Caki2 (cell line): ENCODE results near the gene TMEM59. TPM values are rescaled to one million over a fixed set of nuclear protein-coding genes. Genes with fewer than 3 reads are reported as not detected.
A peak's percentile ranks its signal among the peaks of the same experiment; 100 is the strongest.
"Not testable (repeated sequence)": the region's sequence is repeated elsewhere in the genome, so short reads cannot be mapped to it uniquely, and the experiment has no call there.

ENCODE experiments used
- DNase-seq: peaks from one replicate; pipeline ENCODE4 v3.0.0-alpha.2; 2015; ENCODE audit warnings: low read depth
- in situ Hi-C: cut with HindIII; loops from 2 replicates; pipeline ENCODE4 v1.10.0; 2016; ENCODE audit warnings: low sequenced_read_pairs, low pct_unique_long_range_greater_than_20kb, mixed read lengths
- total RNA-seq: library from RNA; depleted of rRNA; stranded (reverse); fragments of >200 nt; shearing (Covaris generic); gene quantifications from 2 replicates; pipeline ENCODE4 v1.2.3, GENCODE V29; 2014; ENCODE audit warnings: low replicate concordance

TMEM59 gene
- total RNA-seq, 1 experiment from 2014 or later = 109 TPM

GRCh38 chr1:54069791-54070170, 16.8 kb upstream of the TMEM59 start:
- DNase-seq = no peak
- in situ Hi-C loops = no loop called here

DNA sequence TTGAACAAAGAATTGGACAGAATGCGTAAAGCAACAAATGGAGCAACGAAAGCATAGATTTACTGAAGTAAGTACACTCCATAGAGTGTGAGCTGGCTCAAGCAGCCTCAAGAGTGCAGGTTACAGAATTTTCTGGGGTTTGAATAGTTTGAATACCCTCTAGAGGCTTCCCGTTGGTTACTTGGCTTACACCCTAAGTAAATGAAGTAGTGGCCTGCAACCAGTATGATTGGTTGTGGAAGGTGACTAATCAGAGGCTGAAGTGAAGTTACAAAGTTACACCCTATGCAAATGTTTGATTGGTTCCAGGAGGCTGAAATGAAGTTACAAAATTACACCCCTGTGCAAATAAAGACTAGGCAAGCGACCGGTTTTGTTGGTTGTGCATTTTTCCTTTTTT, 11.3 kb upstream of the TMEM59 start:
- no peak for DNase-seq
- in situ Hi-C loops = no loop called here

GRCh38 chr1:54054438-54054749, 1.4 kb upstream of the TMEM59 start:
- no peak for DNase-seq
- in situ Hi-C loops = no loop called here

GRCh38 chr1:54053745-54054437, 887 bp upstream of the TMEM59 start:
- DNase-seq = no peak
- in situ Hi-C loops = no loop called here

DNA sequence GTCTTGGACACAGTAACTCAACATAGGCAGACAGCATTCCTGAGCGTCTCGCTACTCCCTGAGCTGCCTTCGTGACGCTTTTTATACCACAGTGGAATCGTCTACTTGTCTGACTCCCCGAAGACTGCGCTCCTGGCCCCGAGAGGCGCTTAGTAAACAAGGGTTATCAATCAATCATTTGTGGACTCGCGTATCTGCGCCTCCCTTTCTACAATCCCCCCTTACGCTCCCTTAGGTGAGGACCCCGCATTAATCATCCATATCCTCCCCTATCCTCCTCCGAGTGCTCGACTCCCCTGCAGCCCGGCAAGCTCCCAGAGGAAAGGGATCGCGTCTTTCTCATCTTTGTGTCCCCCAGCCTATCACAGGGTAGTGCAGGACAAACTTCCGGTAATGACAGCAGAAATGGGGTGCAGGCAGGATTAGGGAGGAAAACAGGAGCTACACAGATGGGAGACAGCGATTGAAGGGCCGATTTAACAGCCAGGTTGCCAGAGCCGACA, 522 bp downstream of the TMEM59 start:
- in situ Hi-C loops = no loop called here
- peak; percentile 26 for DNase-seq

DNA sequence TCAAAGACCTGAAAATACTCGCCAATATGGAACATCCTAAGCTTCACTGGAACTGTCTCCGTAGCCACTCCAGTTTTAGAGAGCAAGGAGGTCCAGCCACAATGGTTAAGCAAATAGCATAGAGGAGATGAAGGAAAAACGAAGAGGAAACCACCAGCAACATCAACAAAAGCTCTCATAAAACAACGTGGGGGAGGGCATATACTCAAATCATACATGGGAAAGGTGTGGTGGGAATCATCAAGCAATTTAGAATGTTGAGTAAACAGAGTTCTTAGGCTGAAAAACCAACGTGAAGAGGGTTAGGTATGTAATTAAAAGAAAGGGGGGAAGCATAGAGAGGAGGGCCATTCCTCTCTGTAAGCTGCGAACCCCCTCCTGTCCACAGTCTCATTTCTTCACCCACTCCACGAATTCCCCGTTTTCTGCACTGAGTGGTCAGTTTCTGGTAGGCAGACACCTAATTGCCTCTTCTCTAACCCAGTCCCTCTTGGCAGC, 1.0 kb downstream of the TMEM59 start:
- in situ Hi-C loops = no loop called here
- no peak for DNase-seq

- in situ Hi-C loops, DNase-seq: not testable (repeated sequence)
These were observed 2.6 kb downstream of the TMEM59 start for GRCh38 chr1:54050435-54050834.

DNA sequence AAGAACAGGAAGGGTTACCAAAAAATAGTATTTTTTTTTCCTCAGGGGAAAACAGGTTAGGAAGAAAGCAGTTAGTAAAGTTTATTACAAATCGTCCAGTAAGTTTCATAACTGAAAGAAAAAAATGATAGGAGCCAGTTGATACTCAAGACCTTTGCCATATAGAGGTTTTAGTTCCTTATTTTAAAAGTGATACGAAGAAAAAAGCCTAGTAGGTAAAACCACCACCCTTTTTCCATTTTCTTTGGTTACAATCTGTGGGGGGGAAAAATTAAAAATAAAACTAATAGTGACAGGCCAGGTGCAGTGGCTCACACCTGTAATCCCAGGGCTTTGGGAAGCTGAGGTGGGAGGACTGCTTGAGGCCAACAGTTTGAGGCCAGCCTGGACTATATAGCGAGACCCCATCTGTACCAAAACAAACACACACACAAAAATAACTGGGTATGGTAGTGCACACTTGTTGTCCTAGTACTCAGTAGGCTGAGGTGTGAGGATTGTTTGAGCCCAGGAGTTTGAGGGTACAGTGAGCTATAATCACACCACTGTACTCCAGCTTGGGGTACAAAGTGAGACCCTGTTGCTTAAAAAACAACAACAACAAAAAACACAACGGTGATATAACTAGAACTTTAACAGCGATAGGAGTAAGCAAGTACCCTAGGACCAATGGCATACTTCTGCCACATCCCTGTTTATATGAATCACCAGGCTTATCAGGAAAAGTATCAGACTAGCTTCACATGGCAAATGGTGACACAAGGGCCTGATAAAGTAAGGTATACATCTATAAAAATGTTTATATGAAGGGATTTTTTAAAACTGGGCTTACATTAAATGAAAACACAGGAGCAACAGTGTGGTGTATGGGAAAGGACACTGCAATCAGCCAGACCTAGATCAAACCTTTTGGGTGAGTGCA, 5.4 kb downstream of the TMEM59 start:
- in situ Hi-C loops = no loop called here
- DNase-seq = no peak

GRCh38 chr1:54046671-54047383, 6.2 kb downstream of the TMEM59 start:
- DNase-seq = no peak
- in situ Hi-C loops = no loop called here

DNA sequence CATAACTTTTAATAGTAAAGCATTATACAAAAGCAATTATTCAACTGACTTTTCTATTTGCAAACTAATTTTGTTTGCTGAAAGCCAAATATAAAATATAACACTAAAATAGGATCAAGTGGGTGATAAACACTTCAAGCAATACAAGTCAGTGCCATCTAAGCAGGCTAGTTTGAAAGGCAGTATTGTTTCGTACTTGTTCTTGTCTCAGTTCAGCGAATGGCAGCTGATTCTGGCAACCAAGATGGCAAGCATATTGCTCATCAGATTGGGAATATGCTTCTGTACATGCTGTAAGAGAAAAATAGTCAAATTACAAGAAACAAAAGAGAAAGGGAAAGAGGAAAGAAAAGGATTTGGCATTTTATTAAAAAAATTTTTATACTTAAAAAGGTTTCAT, 7.5 kb downstream of the TMEM59 start:
- in situ Hi-C loops = no loop called here

GRCh38 chr1:54041806-54042205, 11.2 kb downstream of the TMEM59 start:
- in situ Hi-C loops = no loop called here
- DNase-seq = no peak

More for the DNA sequence above, 7.5 kb downstream of the TMEM59 start:
- no peak for DNase-seq

DNA sequence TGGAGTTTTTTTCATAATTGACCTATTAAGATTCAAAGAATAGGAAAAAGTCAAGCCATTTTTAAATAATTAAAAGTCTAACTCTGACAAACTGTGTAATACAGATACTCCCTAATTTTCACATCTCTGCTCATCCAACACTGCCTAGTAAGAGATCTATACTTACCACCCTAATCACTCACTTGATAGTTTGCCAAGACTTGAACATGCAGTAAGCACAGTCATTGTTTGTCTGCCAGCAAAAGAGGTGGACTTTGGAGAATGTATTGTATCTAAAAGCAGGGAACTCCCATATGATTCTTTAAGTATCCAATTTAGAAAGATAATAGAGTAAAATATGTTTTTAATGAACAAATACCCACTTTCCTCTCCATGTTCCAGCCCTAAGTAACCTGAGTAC, 15.5 kb downstream of the TMEM59 start:
- in situ Hi-C loops = no loop called here

DNA sequence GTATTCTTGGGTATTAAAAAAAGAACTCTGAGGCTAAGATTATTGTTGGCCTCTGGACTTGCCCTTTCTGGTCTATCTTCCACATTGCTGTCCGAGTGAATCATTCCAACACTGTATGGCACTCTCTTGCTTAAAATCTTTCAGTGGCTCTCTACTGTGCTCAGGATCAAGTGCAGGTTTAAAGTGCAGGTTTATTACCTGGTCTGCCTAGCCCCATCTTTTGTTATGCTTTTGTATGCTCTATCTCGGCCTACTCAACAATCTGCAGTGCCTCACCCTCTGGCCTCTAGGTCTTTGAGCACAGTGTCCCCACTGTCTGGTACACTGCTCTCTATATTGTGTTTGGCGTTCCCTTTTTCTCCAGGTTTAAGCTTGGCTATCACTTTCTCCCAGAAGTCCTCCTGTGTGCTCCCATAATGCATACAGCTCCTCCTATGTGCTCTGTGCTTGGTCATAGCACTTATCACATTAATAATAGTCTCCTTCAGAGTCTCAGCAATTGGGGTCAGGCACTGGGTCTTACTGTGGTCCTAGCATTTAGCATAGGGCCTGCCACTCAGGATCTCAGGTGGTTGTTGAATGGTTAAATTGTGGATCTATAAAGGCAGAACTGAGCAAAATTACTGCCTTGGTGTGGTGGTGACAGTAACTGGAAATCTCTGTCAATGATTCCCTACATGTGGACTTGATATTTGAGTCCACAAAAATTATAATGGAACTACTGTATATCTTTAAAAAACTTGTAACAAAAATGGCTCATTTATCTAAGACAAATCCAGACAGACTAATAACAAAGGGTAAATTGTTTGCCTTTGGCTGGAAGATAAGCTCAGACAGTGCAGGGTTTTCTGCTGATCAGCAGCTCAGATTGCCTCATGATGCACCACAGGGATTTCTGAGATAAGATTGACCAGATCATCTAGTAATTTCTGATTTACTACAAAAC, 24.4 kb downstream of the TMEM59 start:
- in situ Hi-C loops = no loop called here
- DNase-seq = no peak

More for the DNA sequence above, 15.5 kb downstream of the TMEM59 start:
- no peak for DNase-seq

GRCh38 chr1:54027848-54028247, 25.2 kb downstream of the TMEM59 start:
- no peak for DNase-seq
- in situ Hi-C loops = no loop called here

- DNase-seq, in situ Hi-C loops: not testable (repeated sequence)
These were observed 28.2 kb downstream of the TMEM59 start for GRCh38 chr1:54024811-54025210.

DNA sequence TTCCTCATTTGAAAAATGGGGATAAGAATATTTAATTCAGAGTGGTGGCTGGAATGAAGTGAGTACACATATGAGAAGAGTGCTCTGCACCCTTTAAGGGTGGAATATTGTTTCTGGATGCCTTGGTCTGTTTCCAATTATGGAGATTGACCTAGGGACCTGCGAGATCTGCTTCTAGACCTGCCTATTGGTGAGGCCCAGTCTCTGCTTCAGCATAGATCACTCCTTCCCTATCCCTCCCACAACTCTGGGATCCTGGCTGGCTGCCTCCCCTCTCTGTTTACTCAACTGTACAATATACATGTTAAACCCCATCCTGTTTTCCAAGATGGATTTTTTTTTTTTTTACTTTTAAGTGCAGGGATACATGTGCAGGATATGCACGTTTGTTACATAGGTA, 28.6 kb downstream of the TMEM59 start:
- no peak for DNase-seq
- in situ Hi-C loops = no loop called here

- in situ Hi-C loops, DNase-seq: not testable (repeated sequence)
These were observed 33.3 kb downstream of the TMEM59 start for GRCh38 chr1:54019562-54020176.
